H9 (cell line): ENCODE results near the gene XPNPEP3. TPM values are rescaled to one million over a fixed set of nuclear protein-coding genes. Genes with fewer than 3 reads are reported as not detected.

Experiments
- DNase-seq: peaks from one replicate; pipeline ENCODE4 v3.0.0-alpha.2; 2017
- H2AFZ ChIP-seq: one replicate; pipeline ENCODE4 v1.6.1; 2013; ENCODE audit warnings: mild to moderate bottlenecking, low read length, control low read depth, moderate library complexity
- H2AK5ac ChIP-seq: 2 replicates; pipeline ENCODE4 v1.6.1; 2013; ENCODE audit warnings: low read length, control low read depth, mixed read lengths; ENCODE audit not compliant: insufficient read length
- H2BK120ac ChIP-seq: one replicate; pipeline ENCODE4 v1.6.1; 2013; ENCODE audit warnings: low read depth, mild to moderate bottlenecking, low read length, control low read depth, inconsistent platforms; ENCODE audit not compliant: poor library complexity, severe bottlenecking
- H2BK12ac ChIP-seq: 2 replicates; pipeline ENCODE4 v1.6.1; 2013; ENCODE audit warnings: low read length, control low read depth, mixed read lengths, low read depth; ENCODE audit not compliant: insufficient read length
- H2BK15ac ChIP-seq: 2 replicates; pipeline ENCODE4 v1.6.1; 2013; ENCODE audit warnings: low read depth, low read length, control low read depth
- H2BK20ac ChIP-seq: one replicate; pipeline ENCODE4 v1.6.1; 2013; ENCODE audit warnings: low read depth, mild to moderate bottlenecking, low read length, control low read depth, inconsistent platforms; ENCODE audit not compliant: poor library complexity, severe bottlenecking
- H2BK5ac ChIP-seq: 2 replicates; pipeline ENCODE4 v1.6.1; 2013; ENCODE audit warnings: low read length, control low read depth, mixed read lengths; ENCODE audit not compliant: insufficient read length
- H3K14ac ChIP-seq: 2 replicates; pipeline ENCODE4 v1.6.1; 2013; ENCODE audit warnings: low read length, control low read depth; ENCODE audit not compliant: insufficient read depth
- H3K18ac ChIP-seq: 2 replicates; pipeline ENCODE4 v1.6.1; 2013; ENCODE audit warnings: low read depth, mild to moderate bottlenecking, mixed read lengths, low read length, control low read depth; ENCODE audit not compliant: insufficient read length
- H3K23ac ChIP-seq: 2 replicates; pipeline ENCODE4 v1.6.1; 2013; ENCODE audit warnings: low read length, control low read depth, mixed read lengths, low read depth; ENCODE audit not compliant: insufficient read length
- H3K23me2 ChIP-seq: 2 replicates; pipeline ENCODE4 v1.6.1; 2013; ENCODE audit warnings: low read depth, mild to moderate bottlenecking, mixed read lengths, low read length, control low read depth; ENCODE audit not compliant: insufficient read length, poor library complexity, severe bottlenecking
- H3K27ac ChIP-seq: 2 replicates; pipeline ENCODE4 v1.5.1; 2013; ENCODE audit warnings: low read length, control low read depth, mixed read lengths, low read depth; ENCODE audit not compliant: insufficient read length
- H3K27me3 ChIP-seq: 2 replicates; pipeline ENCODE4 v1.6.1; 2013; ENCODE audit warnings: low read length, control low read depth, inconsistent platforms; ENCODE audit not compliant: insufficient read depth
- H3K4ac ChIP-seq: 2 replicates; pipeline ENCODE4 v1.6.1; 2013; ENCODE audit warnings: low read depth, mild to moderate bottlenecking, control low read depth, inconsistent platforms, low read length, moderate library complexity
- H3K4me1 ChIP-seq: 2 replicates; pipeline ENCODE4 v1.6.1; 2013; ENCODE audit warnings: low read length, control low read depth, inconsistent platforms; ENCODE audit not compliant: insufficient read depth
- H3K4me2 ChIP-seq: 2 replicates; pipeline ENCODE4 v1.6.1; 2013; ENCODE audit warnings: low read length, control low read depth, mixed read lengths; ENCODE audit not compliant: insufficient read length, insufficient read depth
- H3K56ac ChIP-seq: 2 replicates; pipeline ENCODE4 v1.6.1; 2013; ENCODE audit warnings: low read depth, mild to moderate bottlenecking, mixed read lengths, low read length, control low read depth; ENCODE audit not compliant: insufficient read length
- H3K79me1 ChIP-seq: 2 replicates; pipeline ENCODE4 v1.6.1; 2013; ENCODE audit warnings: low read depth, mild to moderate bottlenecking, moderate library complexity, low read length, control low read depth, inconsistent platforms; ENCODE audit not compliant: insufficient read depth, poor library complexity, severe bottlenecking
- H3K79me2 ChIP-seq: 2 replicates; pipeline ENCODE4 v1.6.1; 2013; ENCODE audit warnings: low read length, control low read depth, inconsistent platforms; ENCODE audit not compliant: insufficient read depth
- H3K9ac ChIP-seq: 2 replicates; pipeline ENCODE4 v1.6.1; 2013; ENCODE audit warnings: low read length, control low read depth, mixed read lengths; ENCODE audit not compliant: insufficient read length; ENCODE audit errors: extremely low read depth
- H3K9me3 ChIP-seq: one replicate; pipeline ENCODE4 v1.6.1; 2013; ENCODE audit warnings: low read depth, low read length, inconsistent platforms; ENCODE audit not compliant: control insufficient read depth
- H3T11ph ChIP-seq: one replicate; pipeline ENCODE4 v1.6.1; 2013; ENCODE audit warnings: mild to moderate bottlenecking, low read length, control low read depth, inconsistent platforms
- H4K20me1 ChIP-seq: one replicate; pipeline ENCODE4 v1.6.1; 2013; ENCODE audit not compliant: control insufficient read depth, insufficient read length, insufficient read depth
- H4K5ac ChIP-seq: 2 replicates; pipeline ENCODE4 v1.6.1; 2013; ENCODE audit warnings: low read depth, mild to moderate bottlenecking, mixed read lengths, low read length, control low read depth; ENCODE audit not compliant: insufficient read length
- H4K8ac ChIP-seq: replicated peaks from 2 replicates; pipeline ENCODE4 v1.6.1; 2013; ENCODE audit warnings: low read length, control low read depth, mixed read lengths, low read depth; ENCODE audit not compliant: insufficient read length
- H4K91ac ChIP-seq: 2 replicates; pipeline ENCODE4 v1.6.1; 2013; ENCODE audit warnings: low read depth, mild to moderate bottlenecking, moderate library complexity, mixed read lengths, low read length, control low read depth; ENCODE audit not compliant: insufficient read length
- H3K27ac Mint-ChIP-seq, 3 experiments: 2 replicates in 2 of 3; 3 replicates in 1 of 3; pipeline ENCODE4 v1.8.0; 2020 to 2021; ENCODE audit warnings: mixed read lengths in 3 of 3, mild to moderate bottlenecking in 1 of 3, moderate library complexity in 1 of 3
- H3K27me3 Mint-ChIP-seq: 2 replicates; pipeline ENCODE4 v1.8.0; 2021; ENCODE audit warnings: low read depth, mild to moderate bottlenecking, moderate library complexity, mixed read lengths
- H3K36me3 Mint-ChIP-seq, 3 experiments: 2 replicates in 2 of 3; 3 replicates in 1 of 3; pipeline ENCODE4 v1.8.0; 2020 to 2021; ENCODE audit warnings: low read depth in 3 of 3, mixed read lengths in 3 of 3; ENCODE audit not compliant: insufficient read depth in 1 of 3
- H3K4me1 Mint-ChIP-seq, 2 experiments: 2 replicates each; pipeline ENCODE4 v1.8.0; 2020; ENCODE audit warnings: mixed read lengths in 2 of 2
- H3K4me3 Mint-ChIP-seq, 2 experiments: 2 replicates in 1 of 2; 3 replicates in 1 of 2; pipeline ENCODE4 v1.8.0; 2020 to 2021; ENCODE audit warnings: mild to moderate bottlenecking in 2 of 2, mixed read lengths in 2 of 2, moderate library complexity in 1 of 2
- H3K9me3 Mint-ChIP-seq, 2 experiments: 2 replicates in 1 of 2; 3 replicates in 1 of 2; pipeline ENCODE4 v1.8.0; 2020; ENCODE audit warnings: mild to moderate bottlenecking in 2 of 2, mixed read lengths in 2 of 2, moderate library complexity in 1 of 2
- WGBS: extraction: QIAGEN DNeasy Blood & Tissue Kit; methylation state at CpG from one replicate; pipeline ENCODE4 v1.1.7; 2013; ENCODE audit warnings: missing lambda C conversion rate, low lambda C conversion rate, mixed read lengths; ENCODE audit not compliant: insufficient read length; ENCODE audit errors: extremely low coverage; 5-methylcytosine and 5-hydroxymethylcytosine counted together
- total RNA-seq: library from RNA; stranded (reverse); gene quantifications from 2 replicates; pipeline ENCODE4 v1.2.1, GENCODE V29; 2021
- TF ChIP-seq, protein P1 (sequence below): fragments of 200-600 bp; sonication (generic); conservative IDR thresholded peaks from 3 replicates; pipeline ENCODE4 v1.8.0; 2021; ENCODE audit warnings: antibody characterized with exemption, mild to moderate bottlenecking

The XPNPEP3 gene
- total RNA-seq, 1 experiment from 2014 or later = 18.3 TPM

DNA sequence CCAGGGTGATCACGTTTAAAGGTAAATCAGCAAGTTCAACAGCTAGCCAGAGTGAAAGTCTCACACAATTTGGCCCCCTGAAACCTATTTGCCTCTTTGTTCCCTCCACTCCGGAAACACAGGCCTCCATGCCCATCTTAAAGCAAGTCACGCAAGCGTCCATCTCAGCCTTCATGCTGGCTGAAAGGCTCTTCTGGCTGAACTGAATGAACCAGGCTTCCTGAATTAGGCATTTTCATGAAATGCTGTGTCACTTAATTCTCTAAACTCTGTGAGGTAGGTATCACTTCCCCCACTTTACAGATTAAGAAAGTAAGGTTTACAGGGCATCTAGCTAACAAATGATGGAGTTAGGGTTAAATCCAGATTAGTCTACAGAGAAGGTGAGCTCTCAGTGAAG is 39.2 kb upstream of the XPNPEP3 start:
- no peak overlapping the region for H4K8ac ChIP-seq
- no peak overlapping the region for H2BK15ac ChIP-seq
- peaks cover 3% of the 10 kb centered on the region; the same call in 1 of the 2 replicates for H3K4me1 ChIP-seq
- no peak overlapping the region for H3K27ac ChIP-seq
- no peak overlapping the region for H2AFZ ChIP-seq
- H2AK5ac ChIP-seq = no peak overlapping the region
- no peak overlapping the region for H3K9ac ChIP-seq
- Mint-ChIP-seq H3K27me3 (no peaks in the 10 kb centered on the region; the same call in 1 of the 2 replicates), H3K36me3 (peaks cover 0 to 12% (median 9%) of the 10 kb centered on the region in 3 experiments; a peak in 5 of 7 replicates), H3K27ac (no peak overlapping the region), H3K9me3 (no peaks in the 10 kb centered on the region), H3K4me3 (peak overlapping the region; percentile 96 to 97), H3K4me1 (peaks cover 23% of the 10 kb centered on the region in 2 experiments)
- H3K23ac ChIP-seq = no peak overlapping the region
- peaks cover 9% of the 10 kb centered on the region for H3K79me1 ChIP-seq
- no peak overlapping the region for H2BK12ac ChIP-seq
- H4K5ac ChIP-seq = no peak overlapping the region
- no peak overlapping the region for H3K56ac ChIP-seq
- H3K27me3 ChIP-seq = no peaks in the 10 kb centered on the region
- no peaks in the 10 kb centered on the region for H3K9me3 ChIP-seq
- TF ChIP-seq, protein P1, sequence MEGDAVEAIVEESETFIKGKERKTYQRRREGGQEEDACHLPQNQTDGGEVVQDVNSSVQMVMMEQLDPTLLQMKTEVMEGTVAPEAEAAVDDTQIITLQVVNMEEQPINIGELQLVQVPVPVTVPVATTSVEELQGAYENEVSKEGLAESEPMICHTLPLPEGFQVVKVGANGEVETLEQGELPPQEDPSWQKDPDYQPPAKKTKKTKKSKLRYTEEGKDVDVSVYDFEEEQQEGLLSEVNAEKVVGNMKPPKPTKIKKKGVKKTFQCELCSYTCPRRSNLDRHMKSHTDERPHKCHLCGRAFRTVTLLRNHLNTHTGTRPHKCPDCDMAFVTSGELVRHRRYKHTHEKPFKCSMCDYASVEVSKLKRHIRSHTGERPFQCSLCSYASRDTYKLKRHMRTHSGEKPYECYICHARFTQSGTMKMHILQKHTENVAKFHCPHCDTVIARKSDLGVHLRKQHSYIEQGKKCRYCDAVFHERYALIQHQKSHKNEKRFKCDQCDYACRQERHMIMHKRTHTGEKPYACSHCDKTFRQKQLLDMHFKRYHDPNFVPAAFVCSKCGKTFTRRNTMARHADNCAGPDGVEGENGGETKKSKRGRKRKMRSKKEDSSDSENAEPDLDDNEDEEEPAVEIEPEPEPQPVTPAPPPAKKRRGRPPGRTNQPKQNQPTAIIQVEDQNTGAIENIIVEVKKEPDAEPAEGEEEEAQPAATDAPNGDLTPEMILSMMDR = no peak
- H2BK120ac ChIP-seq = no peak overlapping the region
- no peak for DNase-seq
- H3K4ac ChIP-seq = no peak overlapping the region
- H3T11ph ChIP-seq = no peak overlapping the region
- no peak overlapping the region for H3K14ac ChIP-seq
- H3K4me2 ChIP-seq = peak overlapping the region; percentile 87
- H2BK20ac ChIP-seq = no peak overlapping the region
- H3K23me2 ChIP-seq = peaks cover 10% of the 10 kb centered on the region
- no peak overlapping the region for H3K18ac ChIP-seq
- peaks cover 13% of the 10 kb centered on the region; the same call in 1 of the 2 replicates for H3K79me2 ChIP-seq
- WGBS = no CpG with 5 or more reads among the region's 4 CpGs
- no peaks in the 10 kb centered on the region for H4K20me1 ChIP-seq
- H2BK5ac ChIP-seq = no peak overlapping the region
- H4K91ac ChIP-seq = no peak overlapping the region
